Measurements from ENCODE around the gene TRIM72. TPM values are rescaled to one million over a fixed set of nuclear protein-coding genes. Genes with fewer than 3 reads are reported as not detected.

Gene TRIM72
- total and polyA plus RNA-seq, 9 of the 15 experiments (the other 6 are each of a cell fraction or from before 2014, with no cell fraction given) = under 0.01 TPM; not detected in 8

DNA sequence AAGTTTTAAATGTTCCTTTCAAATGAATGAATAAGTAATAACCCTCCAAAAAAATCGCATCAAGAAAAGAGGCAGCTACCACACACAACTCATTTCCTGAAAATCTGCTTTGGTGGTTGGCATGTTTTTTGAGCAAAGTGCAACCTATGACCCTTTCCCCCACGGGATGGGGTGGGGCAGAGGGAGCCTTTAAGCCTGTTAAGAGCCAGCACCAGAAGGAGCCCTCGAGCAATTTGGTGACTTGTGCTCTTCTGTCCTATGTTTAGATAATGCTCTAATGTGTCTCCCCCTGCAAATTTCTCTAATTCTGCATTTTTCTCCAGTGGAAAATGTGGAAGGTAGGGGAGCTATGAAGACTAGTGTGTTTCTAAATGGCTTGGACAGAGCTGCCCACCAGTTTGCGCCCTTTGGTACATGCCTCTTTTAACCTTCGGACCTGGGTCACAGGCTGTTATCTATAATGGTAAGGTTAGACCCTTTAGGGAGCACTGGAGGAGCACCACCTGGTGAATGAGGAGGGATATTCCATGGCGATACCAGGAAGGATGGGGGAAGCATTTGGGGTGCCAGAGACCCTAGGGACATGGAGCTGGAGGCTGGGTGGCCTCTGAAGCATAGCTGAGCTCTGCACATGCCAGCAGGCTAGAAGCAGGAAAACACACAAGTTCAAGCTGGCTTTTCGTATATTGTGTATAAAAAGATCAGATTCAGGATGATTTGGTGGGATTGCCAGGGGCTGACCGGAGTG, 12.9 kb upstream of the TRIM72 start (continued):
- TF ChIP-seq, protein P1, sequence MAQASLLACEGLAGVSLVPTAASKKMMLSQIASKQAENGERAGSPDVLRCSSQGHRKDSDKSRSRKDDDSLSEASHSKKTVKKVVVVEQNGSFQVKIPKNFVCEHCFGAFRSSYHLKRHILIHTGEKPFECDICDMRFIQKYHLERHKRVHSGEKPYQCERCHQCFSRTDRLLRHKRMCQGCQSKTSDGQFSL (CRISPR knock-in tag; IDR thresholded peaks at IDR 0.05) = 0 out of 2 replicates have a peak, but pooled peaks have one; percentile 29
- TF ChIP-seq, protein P1 (tag; IDR thresholded peaks at IDR 0.05) = no peak
- TF ChIP-seq MTA1 (IDR thresholded peaks at IDR 0.05; ENCODE audit: borderline replicate concordance) = 0 out of 2 replicates have a peak, but pooled peaks have one; percentile 12
- peak; percentile 57 for TF ChIP-seq VEZF1 (CRISPR knock-in tag; IDR thresholded peaks at IDR 0.05)
- 0 out of 2 replicates have a peak, but pooled peaks have one; percentile 15 for TF ChIP-seq CXXC5 (CRISPR knock-in tag; IDR thresholded peaks at IDR 0.05)
- TF ChIP-seq SMC3 (conservative IDR thresholded peaks at IDR 0.05; ENCODE audit: insufficient read depth, low read depth, low read length) = peak; percentile 53; the same call in 1 of the 2 replicates
- TF ChIP-seq CBX3 (IDR thresholded peaks at IDR 0.05; ENCODE audit: borderline replicate concordance in 1 of 2, low read length in 2 of 2) = no peak
- TF ChIP-seq ZNF695 (CRISPR knock-in tag; IDR thresholded peaks at IDR 0.05) = no peak
- TF ChIP-seq HMBOX1 (IDR thresholded peaks at IDR 0.05) = no peak

All from K562 (cell line).